ENCODE measurements around the gene SCAP.

- no peak for TF ChIP-seq CTCF (IDR thresholded peaks at IDR 0.05)
- no peak for TF ChIP-seq POLR2A (IDR thresholded peaks at IDR 0.05)
- no peak for TF ChIP-seq EP300 (IDR thresholded peaks at IDR 0.05)
Measured at GRCh38 chr3:47380026-47380600, 95.6 kb downstream of the SCAP start.

Measured in tibial nerve (tissue), 4 donors.